Measurements from ENCODE around the gene PCNX1. TPM values are rescaled to one million over a fixed set of nuclear protein-coding genes. Genes with fewer than 3 reads are reported as not detected.

PCNX1 gene
- total RNA-seq, 1 experiment from 2014 or later, result 48.0 TPM

GRCh38 chr14:71108398-71109119 lies 201.3 kb downstream of the PCNX1 start:
- H3K4me1 ChIP-seq (ENCODE audit: insufficient read depth, low read length), result no peaks in the 10 kb centered on the region
- no peaks in the 10 kb centered on the region for H3K79me1 ChIP-seq (ENCODE audit: insufficient read depth, low read depth, low read length, poor library complexity, severe bottlenecking)
- no peak overlapping the region for H3K9ac ChIP-seq (ENCODE audit: extremely low read depth, insufficient read length, low read length)
- no peaks in the 10 kb centered on the region for H3K9me3 Mint-ChIP-seq
- WGBS (ENCODE audit: extremely low coverage, insufficient read length, low lambda C conversion rate), result no CpG with 5 or more reads among the region's 16 CpGs
- H2BK20ac ChIP-seq (ENCODE audit: low read depth, low read length, poor library complexity, severe bottlenecking), result no peak overlapping the region
- no peak overlapping the region for H2AFZ ChIP-seq (ENCODE audit: low read length)
- H3K4me2 ChIP-seq (ENCODE audit: insufficient read depth, insufficient read length, low read length), result no peak overlapping the region
- peaks cover 23 to 54% (median 46%) of the 10 kb centered on the region in 3 experiments; a peak in 6 of 7 replicates for H3K36me3 Mint-ChIP-seq (ENCODE audit: insufficient read depth in 1 of 3, low read depth in 3 of 3)
- no peaks in the 10 kb centered on the region for H3K4me1 Mint-ChIP-seq
- no peak overlapping the region for H4K5ac ChIP-seq (ENCODE audit: insufficient read length, low read depth, low read length)
- H3K18ac ChIP-seq (ENCODE audit: insufficient read length, low read depth, low read length), result no peak overlapping the region
- no peak overlapping the region for H4K8ac ChIP-seq (replicated peaks; ENCODE audit: insufficient read length, low read depth, low read length)
- H3K79me2 ChIP-seq (ENCODE audit: insufficient read depth, low read length), result no peaks in the 10 kb centered on the region
- DNase-seq, result no peak
- H3K23ac ChIP-seq (ENCODE audit: insufficient read length, low read depth, low read length), result no peak overlapping the region
- no peak overlapping the region for H3K56ac ChIP-seq (ENCODE audit: insufficient read length, low read depth, low read length)
- H3T11ph ChIP-seq (ENCODE audit: low read length), result no peak overlapping the region
- H3K27ac Mint-ChIP-seq, result peak overlapping the region in 2 of 3 experiments; percentile 78 to 83; a peak in 4 of 7 replicates
- H4K20me1 ChIP-seq (ENCODE audit: control insufficient read depth, insufficient read depth, insufficient read length), result no peaks in the 10 kb centered on the region
- TF ChIP-seq CTCF (conservative IDR thresholded peaks at IDR 0.05), result no peak
- H4K91ac ChIP-seq (ENCODE audit: insufficient read length, low read depth, low read length), result no peak overlapping the region
- H3K23me2 ChIP-seq (ENCODE audit: insufficient read length, low read depth, low read length, poor library complexity, severe bottlenecking), result no peaks in the 10 kb centered on the region
- no peak overlapping the region for H2AK5ac ChIP-seq (ENCODE audit: insufficient read length, low read length)
- H3K14ac ChIP-seq (ENCODE audit: insufficient read depth, low read length), result no peak overlapping the region
- no peak overlapping the region for H2BK5ac ChIP-seq (ENCODE audit: insufficient read length, low read length)
- H3K27me3 Mint-ChIP-seq (ENCODE audit: low read depth), result no peaks in the 10 kb centered on the region
- no peak overlapping the region for H3K4me3 Mint-ChIP-seq
- no peak overlapping the region for H2BK120ac ChIP-seq (ENCODE audit: low read depth, low read length, poor library complexity, severe bottlenecking)
- no peak overlapping the region for H3K4ac ChIP-seq (ENCODE audit: low read depth, low read length)
- H3K27me3 ChIP-seq (ENCODE audit: insufficient read depth, low read length), result no peaks in the 10 kb centered on the region
- no peak overlapping the region for H3K27ac ChIP-seq (ENCODE audit: insufficient read length, low read depth, low read length)
- H2BK12ac ChIP-seq (ENCODE audit: insufficient read length, low read depth, low read length), result no peak overlapping the region
- no peak overlapping the region for H2BK15ac ChIP-seq (ENCODE audit: low read depth, low read length)
- H3K9me3 ChIP-seq (ENCODE audit: control insufficient read depth, low read depth, low read length), result no peaks in the 10 kb centered on the region

All from H9 (cell line).